Measurements from ENCODE around the gene ARID4B.
A peak's percentile ranks its signal among the peaks of the same experiment; 100 is the strongest.
"Not testable (repeated sequence)": the region's sequence is repeated elsewhere in the genome, so short reads cannot be mapped to it uniquely, and the experiment has no call there.

Gene ARID4B

GRCh38 chr1:235284231-235284769 lies 43.7 kb downstream of the ARID4B start:
- TF ChIP-seq ZNF16 (tag by site-specific recombination; IDR thresholded peaks at IDR 0.05; ENCODE audit: low read depth): no peak
- 0 out of 2 replicates have a peak, but pooled peaks have one; percentile 1 for TF ChIP-seq ZBTB17 (tag by site-specific recombination; IDR thresholded peaks at IDR 0.05)
- no peak for TF ChIP-seq ZSCAN18 (tag by site-specific recombination; IDR thresholded peaks at IDR 0.05)
- no peak for TF ChIP-seq ZFHX2 (tag by site-specific recombination; conservative IDR thresholded peaks at IDR 0.05)
- POLR2A ChIA-PET: no interaction called here
- CTCF ChIA-PET: interaction anchor here (0.6 to 1.4 kb wide), 5 partner anchors 8 to 237 kb away, joined by 3 to 5 read pairs (median 4); no protein-coding TSS in a partner anchor

GRCh38 chr1:235283636-235284035 lies 44.3 kb downstream of the ARID4B start:
- POLR2A ChIA-PET; H3K9me3 ChIP-seq (ENCODE audit: control insufficient read depth, insufficient read depth, low read depth, low read length); H3K4me3 ChIP-seq (ENCODE audit: low read depth, low read length); H3K36me3 ChIP-seq (ENCODE audit: control insufficient read depth in 2 of 2, insufficient read depth in 1 of 2, low read length in 2 of 2); H3K27ac ChIP-seq (ENCODE audit: extremely low read depth, low read depth, low read length): not testable (repeated sequence)
- H3K4me1 ChIP-seq (ENCODE audit: control insufficient read depth, insufficient read depth, low read length): peaks cover 26% of the 10 kb centered on the region
- peak; percentile 81; the same call in 1 of the 2 replicates for TF ChIP-seq ZNF202 (tag by site-specific recombination; IDR thresholded peaks at IDR 0.05; ENCODE audit: borderline replicate concordance)
- CTCF ChIA-PET: interaction anchor here (0.7 to 1.4 kb wide), 2 partner anchors 8 to 17 kb away, joined by 3 to 5 read pairs; no protein-coding TSS in a partner anchor

More at GRCh38 chr1:235284231-235284769, 43.7 kb downstream of the ARID4B start:
- Histone ChIP-seq H3K9me3 (ENCODE audit: control insufficient read depth, insufficient read depth, low read depth, low read length) (no peaks in the 10 kb centered on the region), H3K27ac (ENCODE audit: extremely low read depth, low read depth, low read length) (no peak overlapping the region), H3K36me3 (ENCODE audit: control insufficient read depth in 2 of 2, insufficient read depth in 1 of 2, low read length in 2 of 2) (no peaks in the 10 kb centered on the region; a peak in 1 of 3 replicates), H3K4me3 (ENCODE audit: low read depth, low read length) (no peak overlapping the region), H3K4me1 (ENCODE audit: control insufficient read depth, insufficient read depth, low read length) (peaks cover 19% of the 10 kb centered on the region)

GRCh38 chr1:235280467-235280866 lies 47.5 kb downstream of the ARID4B start:
- Histone ChIP-seq H3K9me3 (ENCODE audit: control insufficient read depth, insufficient read depth, low read depth, low read length) (no peaks in the 10 kb centered on the region), H3K36me3 (ENCODE audit: control insufficient read depth in 2 of 2, insufficient read depth in 1 of 2, low read length in 2 of 2) (no peaks in the 10 kb centered on the region; a peak in 1 of 3 replicates), H3K27ac (ENCODE audit: extremely low read depth, low read depth, low read length) (no peak overlapping the region), H3K4me3 (ENCODE audit: low read depth, low read length) (no peak overlapping the region), H3K4me1 (ENCODE audit: control insufficient read depth, insufficient read depth, low read length) (peaks cover 27% of the 10 kb centered on the region)
- ChIA-PET POLR2A (no interaction called here), CTCF (interaction anchor here (0.6 kb wide), 3 partner anchors 31 to 137 kb away, joined by 3 to 4 read pairs (median 3); no protein-coding TSS in a partner anchor)
- TF ChIP-seq ZNF777 (tag by site-specific recombination; IDR thresholded peaks at IDR 0.05; ENCODE audit: borderline replicate concordance) (no peak), KLF1 (tag by site-specific recombination; IDR thresholded peaks at IDR 0.05) (peak; percentile 35; the same call in 1 of the 2 replicates), MZF1 (tag by site-specific recombination; IDR thresholded peaks at IDR 0.05; ENCODE audit: borderline replicate concordance) (0 out of 2 replicates have a peak, but pooled peaks have one; percentile 22), HIC1 (tag by site-specific recombination; IDR thresholded peaks at IDR 0.05) (0 out of 2 replicates have a peak, but pooled peaks have one; percentile 20), ZNF202 (tag by site-specific recombination; IDR thresholded peaks at IDR 0.05; ENCODE audit: borderline replicate concordance) (peak; percentile 76; the same call in 1 of the 2 replicates)

GRCh38 chr1:235279694-235280093 lies 48.3 kb downstream of the ARID4B start:
- Histone ChIP-seq H3K9me3 (ENCODE audit: control insufficient read depth, insufficient read depth, low read depth, low read length) (no peaks in the 10 kb centered on the region), H3K4me3 (ENCODE audit: low read depth, low read length) (no peak overlapping the region), H3K4me1 (ENCODE audit: control insufficient read depth, insufficient read depth, low read length) (peaks cover 31% of the 10 kb centered on the region), H3K36me3 (ENCODE audit: control insufficient read depth in 2 of 2, insufficient read depth in 1 of 2, low read length in 2 of 2) (no peaks in the 10 kb centered on the region; a peak in 1 of 3 replicates), H3K27ac (ENCODE audit: extremely low read depth, low read depth, low read length) (no peak overlapping the region)
- ChIA-PET POLR2A (no interaction called here), CTCF (interaction anchor here (0.6 to 1.0 kb wide), 3 partner anchors 13 to 137 kb away, joined by 3 to 5 read pairs (median 3); no protein-coding TSS in a partner anchor)
- TF ChIP-seq ZBTB20 (tag by site-specific recombination; IDR thresholded peaks at IDR 0.05): peak; percentile 93
- no peak for TF ChIP-seq ZNF391 (tag by site-specific recombination; IDR thresholded peaks at IDR 0.05; ENCODE audit: borderline replicate concordance, low read depth)
- no peak for TF ChIP-seq OSR2 (tag by site-specific recombination; IDR thresholded peaks at IDR 0.05)
- TF ChIP-seq ZNF692 (tag by site-specific recombination; IDR thresholded peaks at IDR 0.05): 0 out of 2 replicates have a peak, but pooled peaks have one; percentile 17
- no peak for TF ChIP-seq KLF16 (tag by site-specific recombination; IDR thresholded peaks at IDR 0.05)
- no peak for TF ChIP-seq KLF8 (tag by site-specific recombination; IDR thresholded peaks at IDR 0.05)
- no peak for TF ChIP-seq ZNF19 (tag by site-specific recombination; IDR thresholded peaks at IDR 0.05; ENCODE audit: low read depth)
- no peak for TF ChIP-seq ZNF2 (tag by site-specific recombination; IDR thresholded peaks at IDR 0.05)
- no peak for TF ChIP-seq ZNF776 (tag by site-specific recombination; IDR thresholded peaks at IDR 0.05; ENCODE audit: borderline replicate concordance)
- no peak for TF ChIP-seq ZNF626 (tag by site-specific recombination; IDR thresholded peaks at IDR 0.05)
- TF ChIP-seq ZNF529 (tag by site-specific recombination; IDR thresholded peaks at IDR 0.05; ENCODE audit: insufficient replicate concordance): no peak
- TF ChIP-seq EGR2 (tag by site-specific recombination; IDR thresholded peaks at IDR 0.05; ENCODE audit: low read depth): 0 out of 2 replicates have a peak, but pooled peaks have one; percentile 30
- TF ChIP-seq WT1 (tag by site-specific recombination; IDR thresholded peaks at IDR 0.05): peak; percentile 83
